ENCODE measurements around the gene DNAJC24. TPM values are rescaled to one million over a fixed set of nuclear protein-coding genes. Genes with fewer than 3 reads are reported as not detected.

Gene DNAJC24
- total RNA-seq, 4 donors from 2014 or later, result 9.6 to 17.8 (median 14.3) TPM

GRCh38 chr11:31433851-31434250, 64.2 kb downstream of the DNAJC24 start:
- H3K36me3 ChIP-seq, result peaks cover 0 to 25% (median 0%) of the 10 kb centered on the region in 3 donors
- no peak for DNase-seq (ENCODE audit: low spot score in 2 of 2)
- H3K4me3 ChIP-seq, result no peak overlapping the region
- no peak overlapping the region for H3K27ac ChIP-seq
- H3K9me3 ChIP-seq, result no peaks in the 10 kb centered on the region
- no peak for TF ChIP-seq EP300 (IDR thresholded peaks at IDR 0.05)
- no peak for TF ChIP-seq POLR2A (IDR thresholded peaks at IDR 0.05)
- H3K27me3 ChIP-seq, result no peaks in the 10 kb centered on the region
- H3K4me1 ChIP-seq, result no peaks in the 10 kb centered on the region
- 92 to 97% methylated on average over 1 of the region's 1 CpG for WGBS, 2 donors

GRCh38 chr11:31437742-31438435, 68.2 kb downstream of the DNAJC24 start:
- no peaks in the 10 kb centered on the region for H3K9me3 ChIP-seq
- no peak for DNase-seq (ENCODE audit: low spot score in 2 of 2)
- H3K27me3 ChIP-seq, result no peaks in the 10 kb centered on the region
- no peak for TF ChIP-seq CTCF (IDR thresholded peaks at IDR 0.05)
- no peak for TF ChIP-seq EP300 (IDR thresholded peaks at IDR 0.05)
- no peak for TF ChIP-seq POLR2A (IDR thresholded peaks at IDR 0.05)
- no peak overlapping the region for H3K4me3 ChIP-seq
- no peak overlapping the region for H3K27ac ChIP-seq
- 94 to 96% methylated on average over 2 of the region's 2 CpGs for WGBS, 2 donors
- peaks cover 0 to 2% (median 0%) of the 10 kb centered on the region in 3 donors for H3K36me3 ChIP-seq
- no peaks in the 10 kb centered on the region for H3K4me1 ChIP-seq

- TF ChIP-seq CTCF (IDR thresholded peaks at IDR 0.05) (no peak), EP300 (IDR thresholded peaks at IDR 0.05) (no peak), POLR2A (IDR thresholded peaks at IDR 0.05) (no peak)
- no peak overlapping the region for H3K27ac ChIP-seq
- H3K27me3 ChIP-seq, result no peaks in the 10 kb centered on the region
- no peaks in the 10 kb centered on the region for H3K9me3 ChIP-seq
- H3K36me3 ChIP-seq, result no peaks in the 10 kb centered on the region
- DNase-seq (ENCODE audit: low spot score in 2 of 2), result no peak
- no peak overlapping the region for H3K4me3 ChIP-seq
- H3K4me1 ChIP-seq, result no peaks in the 10 kb centered on the region
Observed at GRCh38 chr11:31441296-31441695, 71.6 kb downstream of the DNAJC24 start.

GRCh38 chr11:31442086-31442485, 72.4 kb downstream of the DNAJC24 start:
- Histone ChIP-seq H3K4me3 (no peak overlapping the region), H3K27me3 (no peaks in the 10 kb centered on the region), H3K9me3 (no peaks in the 10 kb centered on the region), H3K4me1 (no peaks in the 10 kb centered on the region), H3K36me3 (peaks cover 0 to 5% (median 0%) of the 10 kb centered on the region in 3 donors), H3K27ac (no peak overlapping the region)
- DNase-seq (ENCODE audit: low spot score in 2 of 2), result no peak
- TF ChIP-seq EP300 (IDR thresholded peaks at IDR 0.05) (no peak), POLR2A (IDR thresholded peaks at IDR 0.05) (no peak), CTCF (IDR thresholded peaks at IDR 0.05) (no peak)
- WGBS, 2 donors, result 36 to 49% methylated on average over 2 of the region's 2 CpGs

DNA sequence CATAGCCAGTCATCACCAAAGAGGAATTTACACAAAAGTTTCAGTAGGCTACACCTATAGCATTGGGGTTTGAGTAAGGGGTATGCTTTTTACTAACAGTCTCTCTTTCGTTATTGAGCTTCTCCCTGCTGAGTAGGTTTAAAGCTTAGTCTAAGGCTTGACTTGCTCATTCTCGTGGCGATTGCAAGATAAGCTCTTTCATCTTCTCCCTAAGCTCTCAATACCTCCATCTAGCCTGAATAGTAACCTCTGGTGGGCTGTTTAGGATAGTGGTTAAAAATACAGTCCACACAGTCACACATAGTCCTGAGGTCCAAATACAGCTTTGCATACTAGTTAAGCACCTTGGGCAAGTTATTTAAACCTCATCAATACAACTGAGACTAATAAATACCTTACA, 74.1 kb downstream of the DNAJC24 start:
- no peaks in the 10 kb centered on the region for H3K9me3 ChIP-seq
- no peaks in the 10 kb centered on the region for H3K4me1 ChIP-seq
- H3K4me3 ChIP-seq, result no peak overlapping the region
- 68 to 71% methylated on average over 3 of the region's 3 CpGs for WGBS, 2 donors
- peaks cover 0 to 15% (median 0%) of the 10 kb centered on the region in 3 donors for H3K36me3 ChIP-seq
- H3K27ac ChIP-seq, result no peak overlapping the region
- TF ChIP-seq CTCF (IDR thresholded peaks at IDR 0.05), result no peak
- DNase-seq (ENCODE audit: low spot score in 2 of 2), result no peak
- H3K27me3 ChIP-seq, result no peaks in the 10 kb centered on the region

Data from tibial nerve (tissue), 4 donors.